ENCODE results near the gene GPR157. TPM values are rescaled to one million over a fixed set of nuclear protein-coding genes. Genes with fewer than 3 reads are reported as not detected.

GPR157 gene
- total RNA-seq, 2 experiments from 2014 or later, result 1.4 to 5.4 TPM

DNA sequence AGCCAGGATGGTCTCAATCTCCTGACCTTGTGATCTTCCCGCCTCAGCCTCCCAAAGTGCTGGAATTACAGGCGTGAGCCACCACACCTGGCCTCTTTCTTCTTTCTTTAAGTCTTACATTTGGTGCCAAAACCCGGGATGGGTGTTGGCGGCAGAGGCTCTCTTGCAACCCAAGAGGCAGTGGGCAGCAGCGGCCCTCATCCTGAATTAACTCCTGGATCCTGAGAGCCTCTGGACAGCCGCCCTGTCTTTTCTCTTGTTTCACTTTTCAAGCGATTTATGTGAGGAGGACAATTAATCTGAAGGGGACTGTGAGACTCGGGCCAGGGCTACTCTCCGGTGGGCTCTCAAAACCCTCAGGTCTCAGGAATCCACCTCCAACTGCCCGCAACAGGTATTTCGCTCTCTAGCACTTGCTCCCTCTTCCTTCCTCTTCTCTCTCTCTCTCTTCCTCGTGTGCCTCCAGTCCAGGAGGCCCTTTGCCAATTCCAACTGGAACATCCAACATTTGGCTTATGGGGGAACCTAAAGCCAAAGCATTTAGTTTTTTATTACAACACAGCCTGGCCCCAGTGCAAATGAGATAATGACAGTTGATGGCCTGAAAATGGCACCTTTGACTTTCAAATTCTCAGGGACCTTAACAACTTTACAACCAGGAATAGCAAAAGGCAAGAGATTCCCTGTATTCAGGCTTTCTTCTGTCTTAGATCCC, 41.3 kb downstream of the GPR157 start:
- intact Hi-C loops (cut with micrococcal nuclease; ENCODE audit: unreplicated experiment), result no loop called here
- Histone ChIP-seq H3K36me3 (ENCODE audit: insufficient read depth, low read length) (no peaks in the 10 kb centered on the region; the same call in 1 of the 2 replicates), H3K27ac (ENCODE audit: low read depth, low read length, poor library complexity, severe bottlenecking) (no peak overlapping the region), H3K9me3 (ENCODE audit: low read length) (peaks cover 20% of the 10 kb centered on the region; the same call in 1 of the 2 replicates), H3K79me2 (ENCODE audit: insufficient read depth, low read depth, low read length) (no peaks in the 10 kb centered on the region), H3K9me2 (ENCODE audit: insufficient read depth, low read length) (no peaks in the 10 kb centered on the region), H3K4me1 (ENCODE audit: insufficient read depth, low read length, poor library complexity, severe bottlenecking) (peaks cover 35% of the 10 kb centered on the region), H3K4me3 (ENCODE audit: low read depth, low read length, poor library complexity, severe bottlenecking) (no peak overlapping the region), H4K20me1 (ENCODE audit: insufficient read depth, low read length) (no peaks in the 10 kb centered on the region), H3K4me2 (ENCODE audit: low read length) (no peak overlapping the region), H2AFZ (ENCODE audit: low read length) (no peak overlapping the region)
- no peak for TF ChIP-seq EZH2phosphoT487 (IDR thresholded peaks at IDR 0.05; ENCODE audit: borderline replicate concordance, low read depth, low read length)
- TF ChIP-seq, protein P1, sequence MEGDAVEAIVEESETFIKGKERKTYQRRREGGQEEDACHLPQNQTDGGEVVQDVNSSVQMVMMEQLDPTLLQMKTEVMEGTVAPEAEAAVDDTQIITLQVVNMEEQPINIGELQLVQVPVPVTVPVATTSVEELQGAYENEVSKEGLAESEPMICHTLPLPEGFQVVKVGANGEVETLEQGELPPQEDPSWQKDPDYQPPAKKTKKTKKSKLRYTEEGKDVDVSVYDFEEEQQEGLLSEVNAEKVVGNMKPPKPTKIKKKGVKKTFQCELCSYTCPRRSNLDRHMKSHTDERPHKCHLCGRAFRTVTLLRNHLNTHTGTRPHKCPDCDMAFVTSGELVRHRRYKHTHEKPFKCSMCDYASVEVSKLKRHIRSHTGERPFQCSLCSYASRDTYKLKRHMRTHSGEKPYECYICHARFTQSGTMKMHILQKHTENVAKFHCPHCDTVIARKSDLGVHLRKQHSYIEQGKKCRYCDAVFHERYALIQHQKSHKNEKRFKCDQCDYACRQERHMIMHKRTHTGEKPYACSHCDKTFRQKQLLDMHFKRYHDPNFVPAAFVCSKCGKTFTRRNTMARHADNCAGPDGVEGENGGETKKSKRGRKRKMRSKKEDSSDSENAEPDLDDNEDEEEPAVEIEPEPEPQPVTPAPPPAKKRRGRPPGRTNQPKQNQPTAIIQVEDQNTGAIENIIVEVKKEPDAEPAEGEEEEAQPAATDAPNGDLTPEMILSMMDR (conservative IDR thresholded peaks at IDR 0.05; ENCODE audit: low read length), result no peak
- DNase-seq (ENCODE audit: low spot score), result no peak
- POLR2A ChIA-PET, result interaction anchor here (0.6 to 0.7 kb wide), 2 partner anchors 76 to 104 kb away, joined by 3 to 6 read pairs; no protein-coding TSS in a partner anchor
- CTCF ChIA-PET (ENCODE audit: unreplicated experiment), result no interaction called here
- no TSS peak for BruUV-seq (replicated peaks)

DNA sequence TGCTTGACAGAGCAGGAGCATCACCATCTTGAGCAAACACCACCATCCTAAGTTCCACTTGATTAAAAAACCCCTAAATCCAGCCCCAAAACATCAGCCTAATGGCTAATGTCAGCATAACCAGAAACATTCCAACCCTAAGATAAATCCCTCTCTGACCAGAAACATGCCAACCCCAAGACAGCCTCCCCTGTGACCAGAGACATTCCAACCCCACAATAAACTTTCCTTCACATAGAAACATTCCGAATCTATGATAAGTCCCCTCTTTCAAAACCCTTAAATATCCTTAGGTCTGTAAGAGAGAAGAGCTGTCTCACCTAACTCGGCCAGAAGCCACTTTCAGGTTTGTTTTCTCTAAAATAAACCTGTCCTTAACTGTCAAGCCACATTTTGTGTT, 42.1 kb downstream of the GPR157 start:
- CTCF ChIA-PET (ENCODE audit: unreplicated experiment), result no interaction called here
- H2AFZ ChIP-seq (ENCODE audit: low read length), result no peak overlapping the region
- BruUV-seq (replicated peaks), result no TSS peak
- no peaks in the 10 kb centered on the region for H3K9me2 ChIP-seq (ENCODE audit: insufficient read depth, low read length)
- POLR2A ChIA-PET, result interaction anchor here (2.7 kb wide), 1 partner anchor 23 kb away, joined by 10 read pairs; no protein-coding TSS in a partner anchor
- no peak overlapping the region for H3K4me2 ChIP-seq (ENCODE audit: low read length)
- TF ChIP-seq, protein P1 (conservative IDR thresholded peaks at IDR 0.05; ENCODE audit: low read length), result no peak
- no peak for TF ChIP-seq EZH2phosphoT487 (IDR thresholded peaks at IDR 0.05; ENCODE audit: borderline replicate concordance, low read depth, low read length)
- H3K4me1 ChIP-seq (ENCODE audit: insufficient read depth, low read length, poor library complexity, severe bottlenecking), result peaks cover 43% of the 10 kb centered on the region
- no peaks in the 10 kb centered on the region; the same call in 1 of the 2 replicates for H3K36me3 ChIP-seq (ENCODE audit: insufficient read depth, low read length)
- H3K9me3 ChIP-seq (ENCODE audit: low read length), result peaks cover 20% of the 10 kb centered on the region; the same call in 1 of the 2 replicates
- H3K27ac ChIP-seq (ENCODE audit: low read depth, low read length, poor library complexity, severe bottlenecking), result no peak overlapping the region
- H3K79me2 ChIP-seq (ENCODE audit: insufficient read depth, low read depth, low read length), result no peaks in the 10 kb centered on the region
- DNase-seq (ENCODE audit: low spot score), result no peak
- no peak overlapping the region for H3K4me3 ChIP-seq (ENCODE audit: low read depth, low read length, poor library complexity, severe bottlenecking)
- no peaks in the 10 kb centered on the region for H4K20me1 ChIP-seq (ENCODE audit: insufficient read depth, low read length)
- intact Hi-C loops (cut with micrococcal nuclease; ENCODE audit: unreplicated experiment), result no loop called here

- no peaks in the 10 kb centered on the region for H3K79me2 ChIP-seq (ENCODE audit: insufficient read depth, low read depth, low read length)
- CTCF ChIA-PET (ENCODE audit: unreplicated experiment), result no interaction called here
- no peaks in the 10 kb centered on the region for H4K20me1 ChIP-seq (ENCODE audit: insufficient read depth, low read length)
- H3K27ac ChIP-seq (ENCODE audit: low read depth, low read length, poor library complexity, severe bottlenecking), result peak overlapping the region; percentile 42
- H3K4me2 ChIP-seq (ENCODE audit: low read length), result peak overlapping the region; percentile 40
- BruUV-seq (replicated peaks), result no TSS peak
- H2AFZ ChIP-seq (ENCODE audit: low read length), result peak overlapping the region; percentile 84
- peaks cover 50% of the 10 kb centered on the region for H3K4me1 ChIP-seq (ENCODE audit: insufficient read depth, low read length, poor library complexity, severe bottlenecking)
- peaks cover 20% of the 10 kb centered on the region; the same call in 1 of the 2 replicates for H3K9me3 ChIP-seq (ENCODE audit: low read length)
- POLR2A ChIA-PET, result interaction anchor here (0.7 to 2.7 kb wide), 4 partner anchors 10 to 72 kb away, joined by 3 to 10 read pairs (median 3); no protein-coding TSS in a partner anchor
- TF ChIP-seq EZH2phosphoT487 (IDR thresholded peaks at IDR 0.05; ENCODE audit: borderline replicate concordance, low read depth, low read length), result no peak
- TF ChIP-seq, protein P1 (conservative IDR thresholded peaks at IDR 0.05; ENCODE audit: low read length), result no peak
- intact Hi-C loops (cut with micrococcal nuclease; ENCODE audit: unreplicated experiment), result no loop called here
- no peaks in the 10 kb centered on the region; the same call in 1 of the 2 replicates for H3K36me3 ChIP-seq (ENCODE audit: insufficient read depth, low read length)
- no peak for DNase-seq (ENCODE audit: low spot score)
- H3K9me2 ChIP-seq (ENCODE audit: insufficient read depth, low read length), result no peaks in the 10 kb centered on the region
- no peak overlapping the region for H3K4me3 ChIP-seq (ENCODE audit: low read depth, low read length, poor library complexity, severe bottlenecking)
These were observed 42.9 kb downstream of the GPR157 start for GRCh38 chr1:9086045-9086444.
